Measurements from ENCODE around the gene KCNC1. TPM values are rescaled to one million over a fixed set of nuclear protein-coding genes. Genes with fewer than 3 reads are reported as not detected.

KCNC1 gene
- total and polyA plus RNA-seq, 2 donors (not counting 1 experiment from before 2014, with no cell fraction given), result under 0.01 TPM; not detected in 1

GRCh38 chr11:17802491-17802890 lies 67.9 kb downstream of the KCNC1 start:
- no peak for DNase-seq (ENCODE audit: low read depth in 2 of 2)
- no peaks in the 10 kb centered on the region for H4K20me1 ChIP-seq (ENCODE audit: control insufficient read depth, extremely low read depth, insufficient read depth, low read length)
- no peaks in the 10 kb centered on the region for H3K36me3 ChIP-seq (ENCODE audit: control insufficient read depth, insufficient read depth, low read length)
- H3K27ac ChIP-seq (ENCODE audit: insufficient read depth, low read length), result no peak overlapping the region
- no peaks in the 10 kb centered on the region for H3K9me3 ChIP-seq (ENCODE audit: control insufficient read depth, insufficient read depth, low read depth, low read length)
- no peak overlapping the region for H2AFZ ChIP-seq (ENCODE audit: low read length)
- no peak overlapping the region for H3K9ac ChIP-seq (ENCODE audit: insufficient read depth, low read length)
- no peak overlapping the region for H3K4me2 ChIP-seq (ENCODE audit: extremely low read depth, insufficient read depth, low read length)
- H3K27me3 ChIP-seq (ENCODE audit: control insufficient read depth, insufficient read depth, low read length), result no peaks in the 10 kb centered on the region
- H3K79me2 ChIP-seq (ENCODE audit: control insufficient read depth, insufficient read depth, low read length), result no peaks in the 10 kb centered on the region
- H3K4me1 ChIP-seq (ENCODE audit: control insufficient read depth, extremely low read depth, insufficient read depth, low read length), result no peaks in the 10 kb centered on the region
- TF ChIP-seq CTCF (conservative IDR thresholded peaks at IDR 0.05 in 1 of 2, IDR thresholded peaks at IDR 0.05 in 1 of 2; ENCODE audit: low read depth in 1 of 2, low read length in 2 of 2), result no peak
- no peak for TF ChIP-seq EZH2 (IDR thresholded peaks at IDR 0.05; ENCODE audit: low read length, missing control alignments)
- no peak overlapping the region for H3K4me3 ChIP-seq (replicated peaks in 1 of 4; ENCODE audit: control extremely low read depth in 1 of 4, insufficient read depth in 1 of 4, low read depth in 3 of 4, low read length in 4 of 4)

- no peak overlapping the region for H2AFZ ChIP-seq (ENCODE audit: low read length)
- H3K27ac ChIP-seq (ENCODE audit: insufficient read depth, low read length), result no peak overlapping the region
- no peaks in the 10 kb centered on the region for H3K9me3 ChIP-seq (ENCODE audit: control insufficient read depth, insufficient read depth, low read depth, low read length)
- no peaks in the 10 kb centered on the region for H3K79me2 ChIP-seq (ENCODE audit: control insufficient read depth, insufficient read depth, low read length)
- no peak overlapping the region for H3K4me2 ChIP-seq (ENCODE audit: extremely low read depth, insufficient read depth, low read length)
- no peak overlapping the region for H3K9ac ChIP-seq (ENCODE audit: insufficient read depth, low read length)
- no peak for DNase-seq (ENCODE audit: low read depth in 2 of 2)
- H3K27me3 ChIP-seq (ENCODE audit: control insufficient read depth, insufficient read depth, low read length), result no peaks in the 10 kb centered on the region
- no peak overlapping the region for H3K4me3 ChIP-seq (replicated peaks in 1 of 4; ENCODE audit: control extremely low read depth in 1 of 4, insufficient read depth in 1 of 4, low read depth in 3 of 4, low read length in 4 of 4)
- no peaks in the 10 kb centered on the region for H3K36me3 ChIP-seq (ENCODE audit: control insufficient read depth, insufficient read depth, low read length)
- no peaks in the 10 kb centered on the region for H4K20me1 ChIP-seq (ENCODE audit: control insufficient read depth, extremely low read depth, insufficient read depth, low read length)
- no peaks in the 10 kb centered on the region for H3K4me1 ChIP-seq (ENCODE audit: control insufficient read depth, extremely low read depth, insufficient read depth, low read length)
- TF ChIP-seq CTCF (conservative IDR thresholded peaks at IDR 0.05 in 1 of 2, IDR thresholded peaks at IDR 0.05 in 1 of 2; ENCODE audit: low read depth in 1 of 2, low read length in 2 of 2), result no peak
- no peak for TF ChIP-seq EZH2 (IDR thresholded peaks at IDR 0.05; ENCODE audit: low read length, missing control alignments)
Measured at GRCh38 chr11:17803754-17804334, 69.3 kb downstream of the KCNC1 start.

- Histone ChIP-seq H3K27ac (ENCODE audit: insufficient read depth, low read length) (no peak overlapping the region), H3K9ac (ENCODE audit: insufficient read depth, low read length) (no peak overlapping the region), H3K27me3 (ENCODE audit: control insufficient read depth, insufficient read depth, low read length) (no peaks in the 10 kb centered on the region), H4K20me1 (ENCODE audit: control insufficient read depth, extremely low read depth, insufficient read depth, low read length) (no peaks in the 10 kb centered on the region), H3K4me2 (ENCODE audit: extremely low read depth, insufficient read depth, low read length) (no peak overlapping the region), H3K4me1 (ENCODE audit: control insufficient read depth, extremely low read depth, insufficient read depth, low read length) (no peaks in the 10 kb centered on the region), H3K4me3 (replicated peaks in 1 of 4; ENCODE audit: control extremely low read depth in 1 of 4, insufficient read depth in 1 of 4, low read depth in 3 of 4, low read length in 4 of 4) (no peak overlapping the region), H3K36me3 (ENCODE audit: control insufficient read depth, insufficient read depth, low read length) (no peaks in the 10 kb centered on the region), H2AFZ (ENCODE audit: low read length) (no peak overlapping the region), H3K9me3 (ENCODE audit: control insufficient read depth, insufficient read depth, low read depth, low read length) (no peaks in the 10 kb centered on the region), H3K79me2 (ENCODE audit: control insufficient read depth, insufficient read depth, low read length) (no peaks in the 10 kb centered on the region)
- no peak for DNase-seq (ENCODE audit: low read depth in 2 of 2)
- TF ChIP-seq EZH2 (IDR thresholded peaks at IDR 0.05; ENCODE audit: low read length, missing control alignments) (no peak), CTCF (conservative IDR thresholded peaks at IDR 0.05 in 1 of 2, IDR thresholded peaks at IDR 0.05 in 1 of 2; ENCODE audit: low read depth in 1 of 2, low read length in 2 of 2) (no peak)
Measured at GRCh38 chr11:17805043-17805442, 70.5 kb downstream of the KCNC1 start.
